SK-N-SH (cell line): ENCODE results near the gene HOMER1.

ENCODE experiments used
- EP300 ChIP-seq, 2 experiments: IDR thresholded peaks; 2 replicates each; pipeline versions ENCODE4 v1.4.0 to v1.6.1; 2012; ENCODE audit warnings: borderline replicate concordance in 1 of 2, low read depth in 1 of 2, low read length in 1 of 2
- TF ChIP-seq, protein P1 (sequence below): fragments of 200-600 bp; sonication (generic); IDR thresholded peaks from 2 replicates; pipeline ENCODE4 v1.6.1; 2017; ENCODE audit warnings: antibody characterized with exemption, mild to moderate bottlenecking, moderate library complexity

DNA sequence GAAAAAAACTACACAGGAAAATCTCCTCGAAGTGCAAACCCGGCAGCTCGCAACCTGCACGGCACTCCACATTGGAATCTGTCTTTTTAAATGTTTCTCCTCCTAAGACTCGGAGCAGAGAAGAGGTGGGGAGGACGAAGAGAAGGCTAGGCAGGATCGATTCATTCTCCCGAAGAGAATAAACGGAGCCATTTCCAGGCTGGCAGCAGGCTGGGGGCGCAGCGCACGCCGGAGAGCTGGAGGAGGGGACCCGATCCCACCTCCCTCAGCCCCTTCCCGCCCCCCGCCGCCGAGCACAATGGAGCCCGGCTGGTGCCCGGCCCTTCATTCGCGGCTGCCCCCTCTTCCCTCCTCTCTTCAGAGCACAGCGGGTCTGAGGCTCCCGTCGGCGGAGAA lies 628 bp downstream of the HOMER1 start:
- TF ChIP-seq, protein P1, sequence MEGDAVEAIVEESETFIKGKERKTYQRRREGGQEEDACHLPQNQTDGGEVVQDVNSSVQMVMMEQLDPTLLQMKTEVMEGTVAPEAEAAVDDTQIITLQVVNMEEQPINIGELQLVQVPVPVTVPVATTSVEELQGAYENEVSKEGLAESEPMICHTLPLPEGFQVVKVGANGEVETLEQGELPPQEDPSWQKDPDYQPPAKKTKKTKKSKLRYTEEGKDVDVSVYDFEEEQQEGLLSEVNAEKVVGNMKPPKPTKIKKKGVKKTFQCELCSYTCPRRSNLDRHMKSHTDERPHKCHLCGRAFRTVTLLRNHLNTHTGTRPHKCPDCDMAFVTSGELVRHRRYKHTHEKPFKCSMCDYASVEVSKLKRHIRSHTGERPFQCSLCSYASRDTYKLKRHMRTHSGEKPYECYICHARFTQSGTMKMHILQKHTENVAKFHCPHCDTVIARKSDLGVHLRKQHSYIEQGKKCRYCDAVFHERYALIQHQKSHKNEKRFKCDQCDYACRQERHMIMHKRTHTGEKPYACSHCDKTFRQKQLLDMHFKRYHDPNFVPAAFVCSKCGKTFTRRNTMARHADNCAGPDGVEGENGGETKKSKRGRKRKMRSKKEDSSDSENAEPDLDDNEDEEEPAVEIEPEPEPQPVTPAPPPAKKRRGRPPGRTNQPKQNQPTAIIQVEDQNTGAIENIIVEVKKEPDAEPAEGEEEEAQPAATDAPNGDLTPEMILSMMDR: no peak
- no peak for TF ChIP-seq EP300 (IDR thresholded peaks at IDR 0.05; ENCODE audit: borderline replicate concordance in 1 of 2, low read depth in 1 of 2, low read length in 1 of 2)
